Motor neuron (in vitro differentiated cells): Measurements from ENCODE around the gene SACS. TPM values are rescaled to one million over a fixed set of nuclear protein-coding genes. Genes with fewer than 3 reads are reported as not detected.
"Not testable (repeated sequence)": the region's sequence is repeated elsewhere in the genome, so short reads cannot be mapped to it uniquely, and the experiment has no call there.

Experiments
- ATAC-seq, 8 experiments: fragments of 200-7000 bp; cut with Tn5 transposase; replicated peaks in 6 of 8; 2 replicates each; pipeline ENCODE4 v1.8.0; 2021; ENCODE audit warnings: mild to moderate bottlenecking in 8 of 8, moderate library complexity in 8 of 8
- H3K27ac ChIP-seq, 2 donors: fragments of 250-450 bp; sonication (Bioruptor Pico); 2 replicates each; pipeline ENCODE4 v1.9.0; 2021; ENCODE audit warnings: antibody characterized with exemption in 2 of 2, mild to moderate bottlenecking in 2 of 2, moderate library complexity in 1 of 2
- H3K4me1 ChIP-seq, 2 donors: fragments of 250-450 bp; sonication (Bioruptor Pico); replicated peaks in 1 of 2; 2 replicates each; pipeline ENCODE4 v1.6.1; 2021; ENCODE audit warnings: antibody characterized with exemption in 2 of 2, mild to moderate bottlenecking in 2 of 2, moderate library complexity in 1 of 2
- H3K4me3 ChIP-seq, 5 donors: fragments of 250-450 bp; sonication (Bioruptor Pico); 2 replicates each; pipeline ENCODE4 v1.9.0; 2021; ENCODE audit warnings: antibody characterized with exemption in 5 of 5, mild to moderate bottlenecking in 5 of 5, moderate library complexity in 4 of 5
- WGBS, 10 experiments: fragments of 450-650 bp; shearing (Covaris generic); methylation state at CpG; one replicate each; pipeline ENCODE4 v1.0.0; 2022; 5-methylcytosine and 5-hydroxymethylcytosine counted together
- in situ Hi-C, 9 experiments: fragments of 400-800 bp; cut with MboI; loops; one replicate each; pipeline ENCODE4 v1.15.0; 2021; ENCODE audit warnings: low sequenced_read_pairs in 9 of 9, low pct_unique_long_range_greater_than_20kb in 2 of 9; ENCODE audit not compliant: unreplicated experiment in 9 of 9
- total RNA-seq, 8 experiments: library from RNA; unstranded; fragments of 300-600 nt; gene quantifications; 2 replicates each; pipeline versions ENCODE4 v1.2.3 to v1.2.4, GENCODE V29; 2022

Gene SACS
- total RNA-seq, 8 experiments from 2014 or later: 21.3 to 73.2 (median 36.2) TPM

- no peak for ATAC-seq
- Histone ChIP-seq H3K27ac (peak overlapping the region; percentile 78 to 97), H3K4me3 (peak overlapping the region; percentile 53 to 93 (median 73)), H3K4me1 (peaks cover 25 to 32% of the 10 kb centered on the region in 2 donors)
- WGBS, 10 experiments: 0 to 62% (median 4%) methylated on average over 2 to 6 of the region's 6 CpGs
- in situ Hi-C loops: loop anchor here in 1 of 9 experiments (25.0 kb wide), 1 partner anchor 95 kb away; no protein-coding TSS in a partner anchor
Measured at GRCh38 chr13:23432626-23433025, 876 bp downstream of the SACS start.

DNA sequence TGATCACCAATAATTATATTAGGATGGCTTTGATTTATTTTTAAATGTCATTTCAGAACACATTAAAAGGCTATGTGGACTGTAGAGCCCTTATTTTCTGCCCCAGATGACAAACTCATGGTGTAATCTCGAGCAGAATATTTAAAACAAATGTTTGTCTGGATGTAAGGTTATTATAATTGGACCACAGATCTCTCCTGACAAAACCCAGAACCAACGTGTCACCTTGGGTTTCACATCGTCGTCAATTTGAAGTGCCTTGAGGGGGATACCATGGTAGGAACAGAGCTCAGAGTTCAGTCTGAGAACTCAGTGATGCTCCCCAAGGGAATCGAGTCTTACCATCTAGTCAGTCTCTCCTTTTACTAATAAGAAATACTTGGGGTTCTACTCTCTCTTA lies 2.8 kb downstream of the SACS start:
- WGBS, 10 experiments: 0 to 90% (median 59%) methylated on average over 1 to 5 of the region's 5 CpGs; no CpG with 5 or more reads in 1 of the 10 experiments
- Histone ChIP-seq H3K4me1 (peaks cover 31 to 37% of the 10 kb centered on the region in 2 donors), H3K27ac (no peak overlapping the region), H3K4me3 (peak overlapping the region in 1 of 5 donors; percentile 93)
- no peak for ATAC-seq
- in situ Hi-C loops: loop anchor here in 1 of 9 experiments (25.0 kb wide), 1 partner anchor 93 kb away; no protein-coding TSS in a partner anchor

DNA sequence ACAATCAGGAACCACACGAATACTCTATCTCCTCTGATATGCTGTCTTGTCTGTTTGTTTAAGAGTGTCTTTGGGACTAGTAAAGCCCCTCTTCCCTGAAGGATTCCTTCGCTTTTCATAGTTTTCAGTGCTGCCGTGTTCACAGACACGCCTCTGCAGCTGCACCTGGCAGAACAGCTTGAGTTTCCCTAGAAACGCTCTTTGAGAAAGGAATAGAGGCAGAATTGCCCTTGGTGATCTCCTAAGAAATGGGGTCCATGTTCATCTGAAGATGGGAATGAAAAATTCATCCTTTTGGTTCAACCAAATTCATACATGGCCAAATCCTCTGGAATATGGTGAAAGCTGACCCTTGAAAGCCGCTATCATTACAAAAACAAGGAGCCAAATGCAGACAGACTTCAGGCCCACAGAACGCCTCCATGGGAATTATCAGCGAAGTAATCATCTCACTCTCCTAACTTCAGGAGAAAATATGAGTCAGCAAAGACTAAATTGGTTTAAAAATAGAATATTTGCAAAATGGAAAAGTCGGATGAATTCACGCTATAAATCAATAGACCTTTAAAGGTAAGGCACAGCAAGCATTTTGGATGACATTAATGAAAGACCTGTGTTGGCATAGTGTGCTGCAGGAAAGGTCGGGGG lies 5.5 kb downstream of the SACS start:
- no peak for ATAC-seq
- 46 to 100% (median 78%) methylated on average over 1 to 11 of the region's 11 CpGs; no CpG with 5 or more reads in 1 of the 10 experiments for WGBS, 10 experiments
- peaks cover 27 to 31% of the 10 kb centered on the region in 2 donors for H3K4me1 ChIP-seq
- H3K4me3 ChIP-seq: no peak overlapping the region
- H3K27ac ChIP-seq: no peak overlapping the region
- in situ Hi-C loops: loop anchor here in 1 of 9 experiments (25.0 kb wide), 1 partner anchor 91 kb away; no protein-coding TSS in a partner anchor

GRCh38 chr13:23427342-23427843 lies 6.1 kb downstream of the SACS start:
- WGBS, 10 experiments: 0 to 93% (median 55%) methylated on average over 1 to 6 of the region's 7 CpGs; no CpG with 5 or more reads in 2 of the 10 experiments
- ATAC-seq: peak in 2 of 8 experiments; percentile 67 to 84
- peaks cover 27 to 31% of the 10 kb centered on the region in 2 donors for H3K4me1 ChIP-seq
- in situ Hi-C loops: loop anchor here in 1 of 9 experiments (25.0 kb wide), 1 partner anchor 90 kb away; no protein-coding TSS in a partner anchor
- no peak overlapping the region for H3K4me3 ChIP-seq
- no peak overlapping the region for H3K27ac ChIP-seq

GRCh38 chr13:23421596-23421995 lies 11.9 kb downstream of the SACS start:
- Histone ChIP-seq H3K27ac (no peak overlapping the region), H3K4me1 (no peaks in the 10 kb centered on the region), H3K4me3 (no peak overlapping the region)
- in situ Hi-C loops: no loop called here
- ATAC-seq: no peak
- WGBS, 10 experiments: 91 to 100% (median 100%) methylated on average over 1 to 5 of the region's 5 CpGs; no CpG with 5 or more reads in 3 of the 10 experiments

DNA sequence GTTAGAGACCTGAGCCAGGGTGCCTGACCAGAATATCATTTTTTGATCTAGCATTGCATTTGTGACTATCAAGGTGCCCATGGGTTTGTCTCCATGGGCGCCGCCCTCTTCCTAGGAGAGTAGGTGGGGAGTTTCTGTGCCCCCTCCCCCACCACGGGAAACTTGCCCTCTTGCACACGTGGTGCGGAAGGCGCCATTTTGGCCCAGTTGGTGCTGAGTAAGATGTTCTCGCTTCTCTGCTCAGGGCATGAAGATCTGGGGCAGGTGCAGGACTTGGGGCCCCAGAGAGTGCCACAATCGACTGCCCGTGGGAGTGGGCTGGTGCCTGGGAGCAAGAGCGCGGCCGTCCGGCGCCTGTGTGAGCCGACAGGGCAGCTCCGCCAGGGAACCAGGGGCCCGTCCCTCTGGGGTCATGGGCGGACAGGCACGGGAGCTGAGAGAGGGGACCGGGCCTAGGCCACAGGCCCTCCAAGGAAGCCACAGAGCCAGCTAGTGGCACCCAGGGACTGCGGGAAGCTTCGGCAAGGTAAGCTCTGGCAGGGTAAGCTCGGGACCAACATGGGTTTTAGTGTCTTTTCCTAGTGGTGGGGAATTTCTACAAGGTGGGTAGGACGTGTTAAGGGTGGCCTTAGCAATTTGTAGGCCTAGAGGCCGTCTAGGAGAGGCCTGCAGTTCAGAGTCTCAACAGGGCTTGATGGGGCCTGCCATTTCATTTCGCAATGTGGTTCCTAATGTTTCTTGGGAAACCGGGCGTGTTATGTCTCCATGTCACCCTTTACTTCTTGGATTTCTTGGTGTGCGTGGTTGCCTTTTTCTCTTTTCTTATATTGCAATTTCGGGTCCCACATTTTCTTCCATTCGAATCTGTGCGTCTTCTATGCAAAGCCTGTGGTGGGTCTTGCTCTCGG lies 14.5 kb downstream of the SACS start:
- Histone ChIP-seq H3K4me3 (no peak overlapping the region), H3K4me1 (no peaks in the 10 kb centered on the region), H3K27ac (no peak overlapping the region)
- 87 to 100% (median 96%) methylated on average over 3 to 21 of the region's 33 CpGs for WGBS, 10 experiments
- in situ Hi-C loops: no loop called here
- no peak for ATAC-seq

GRCh38 chr13:23414682-23415081 lies 18.8 kb downstream of the SACS start:
- peak in 3 of 8 experiments; percentile 32 to 55 (median 36) for ATAC-seq
- in situ Hi-C loops: no loop called here

DNA sequence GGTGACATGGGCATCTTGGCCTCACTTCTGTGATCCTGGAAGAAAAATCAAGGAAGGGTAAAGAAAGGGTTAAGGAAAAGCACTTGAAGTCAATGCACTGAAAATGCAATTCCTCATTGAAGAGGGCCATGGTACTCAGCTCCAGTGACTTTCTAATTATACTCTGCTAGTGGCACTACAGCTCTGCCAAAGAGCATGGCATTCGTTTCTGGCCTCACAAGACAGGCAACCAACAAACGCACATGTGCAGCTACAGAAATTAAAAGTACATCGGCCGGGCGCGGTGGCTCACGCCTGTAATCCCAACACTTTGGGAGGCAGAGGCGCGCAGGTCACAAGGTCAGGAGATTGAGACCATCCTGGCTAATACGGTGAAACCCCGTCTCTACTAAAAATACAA lies 21.8 kb downstream of the SACS start:
- H3K27ac ChIP-seq: no peak overlapping the region
- H3K4me3 ChIP-seq: no peak overlapping the region
- ATAC-seq: peak in 1 of 8 experiments; percentile 10
- peaks cover 12 to 17% of the 10 kb centered on the region in 2 donors for H3K4me1 ChIP-seq
- in situ Hi-C loops: no loop called here
- 80 to 93% (median 92%) methylated on average over 2 to 9 of the region's 11 CpGs; no CpG with 5 or more reads in 7 of the 10 experiments for WGBS, 10 experiments

More at GRCh38 chr13:23414682-23415081, 18.8 kb downstream of the SACS start:
- peaks cover 12 to 17% of the 10 kb centered on the region in 2 donors for H3K4me1 ChIP-seq
- WGBS, 10 experiments: 83 to 100% (median 100%) methylated on average over 1 to 2 of the region's 2 CpGs; no CpG with 5 or more reads in 3 of the 10 experiments
- no peak overlapping the region for H3K27ac ChIP-seq
- H3K4me3 ChIP-seq: no peak overlapping the region

DNA sequence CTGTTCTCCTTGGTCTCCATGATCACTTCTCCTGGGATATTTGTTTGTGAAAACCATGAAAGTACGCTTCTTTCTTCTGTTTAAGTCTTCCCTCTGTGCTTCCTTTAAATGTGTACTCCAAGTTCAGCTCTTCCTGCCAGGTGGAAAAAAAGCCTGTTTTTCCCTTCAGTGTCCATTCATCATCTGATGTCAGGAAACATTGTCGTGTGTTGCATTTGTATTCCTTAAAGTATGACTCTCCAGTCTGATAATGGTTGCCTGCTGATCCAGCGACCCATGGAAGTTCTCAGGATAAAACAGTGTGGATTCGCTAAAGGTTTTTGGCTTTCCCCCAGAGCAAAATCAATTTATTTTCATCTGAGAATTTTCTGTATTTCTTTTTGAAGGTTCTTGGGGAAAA lies 22.3 kb downstream of the SACS start:
- no peak overlapping the region for H3K27ac ChIP-seq
- in situ Hi-C loops: no loop called here

DNA sequence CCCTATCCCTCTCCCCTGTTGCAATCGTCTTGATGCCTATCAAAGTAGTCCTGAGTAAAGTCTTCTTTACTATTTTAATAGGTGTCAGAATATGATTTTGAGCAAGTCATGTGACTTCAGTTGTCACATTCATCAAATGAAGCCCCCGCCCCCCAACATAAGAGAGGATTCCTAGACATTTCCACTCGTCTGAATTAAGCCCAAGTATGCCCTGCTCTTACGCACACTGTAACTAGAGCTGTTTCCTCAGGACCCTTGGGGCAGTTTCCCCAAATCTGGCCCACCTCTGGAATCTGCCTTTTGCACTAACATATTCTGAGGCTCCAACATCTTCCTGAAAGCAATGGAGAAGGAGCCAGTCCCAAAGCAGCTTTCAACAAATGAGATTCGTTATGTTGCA lies 25.5 kb downstream of the SACS start:
- in situ Hi-C loops: no loop called here
- peaks cover 12 to 17% of the 10 kb centered on the region in 2 donors for H3K4me1 ChIP-seq
- H3K27ac ChIP-seq: no peak overlapping the region
- 88 to 100% (median 94%) methylated on average over 1 to 5 of the region's 5 CpGs; no CpG with 5 or more reads in 3 of the 10 experiments for WGBS, 10 experiments
- no peak overlapping the region for H3K4me3 ChIP-seq
- ATAC-seq: no peak

More for the DNA sequence above, 22.3 kb downstream of the SACS start:
- H3K4me1 ChIP-seq: peaks cover 12 to 17% of the 10 kb centered on the region in 2 donors
- WGBS, 10 experiments: 48 to 100% (median 60%) methylated on average over 1 to 4 of the region's 4 CpGs
- peak in 5 of 8 experiments; percentile 22 to 67 (median 40) for ATAC-seq
- H3K4me3 ChIP-seq: no peak overlapping the region

- in situ Hi-C loops, H3K4me3 ChIP-seq, H3K27ac ChIP-seq, ATAC-seq, H3K4me1 ChIP-seq: not testable (repeated sequence)
- 67 to 100% (median 98%) methylated on average over 1 to 2 of the region's 2 CpGs; no CpG with 5 or more reads in 2 of the 10 experiments for WGBS, 10 experiments
Measured at GRCh38 chr13:23401156-23401555, 32.3 kb downstream of the SACS start.

GRCh38 chr13:23399347-23399746 lies 34.2 kb downstream of the SACS start:
- 60 to 100% (median 90%) methylated on average over 2 to 5 of the region's 6 CpGs; no CpG with 5 or more reads in 2 of the 10 experiments for WGBS, 10 experiments
- in situ Hi-C loops: no loop called here
- no peaks in the 10 kb centered on the region for H3K4me1 ChIP-seq
- no peak overlapping the region for H3K27ac ChIP-seq
- peak in 1 of 8 experiments; percentile 56 for ATAC-seq
- no peak overlapping the region for H3K4me3 ChIP-seq
